ENCODE results near the gene RNF126. TPM values are rescaled to one million over a fixed set of nuclear protein-coding genes. Genes with fewer than 3 reads are reported as not detected.
"Not testable (repeated sequence)": the region's sequence is repeated elsewhere in the genome, so short reads cannot be mapped to it uniquely, and the experiment has no call there.

The RNF126 gene
- total RNA-seq, 2 experiments from 2014 or later: 84.4 to 89.7 TPM

DNA sequence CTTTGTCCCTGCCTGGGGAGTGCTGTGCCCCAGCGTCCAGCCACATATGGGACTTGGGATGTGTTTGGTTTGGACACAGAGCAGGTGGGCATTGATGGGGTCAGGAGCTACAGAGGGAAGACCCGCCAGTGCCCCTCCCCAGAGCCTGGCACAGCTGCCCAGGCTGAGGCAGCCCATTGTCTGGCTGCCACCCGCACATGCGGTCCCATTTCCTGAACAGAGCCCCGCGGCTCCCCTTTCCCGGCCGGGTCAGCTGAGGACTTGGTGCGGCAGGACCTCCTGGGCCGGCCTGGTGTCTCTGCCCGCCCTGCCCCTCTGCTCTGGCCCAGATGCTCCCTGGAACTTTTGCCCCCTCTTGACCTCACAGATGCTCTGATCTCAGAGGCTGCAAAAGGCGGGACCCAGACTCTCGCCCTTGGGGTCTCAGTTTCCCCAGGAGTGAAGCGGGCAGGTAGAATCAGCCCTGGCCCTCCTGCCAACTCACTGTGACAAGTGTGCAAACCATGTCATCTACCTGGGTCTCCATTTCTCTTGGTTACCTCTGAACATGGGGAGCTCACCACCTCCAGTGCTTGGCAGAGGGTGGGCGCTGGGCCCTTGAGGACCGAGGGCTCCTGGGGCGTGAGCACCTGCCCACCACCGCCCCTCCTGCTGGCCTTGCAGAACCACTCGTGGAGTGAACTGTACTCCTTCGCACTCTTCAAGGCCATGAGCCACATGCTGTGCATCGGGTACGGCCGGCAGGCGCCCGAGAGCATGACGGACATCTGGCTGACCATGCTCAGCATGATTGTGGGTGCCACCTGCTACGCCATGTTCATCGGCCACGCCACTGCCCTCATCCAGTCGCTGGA is 55.5 kb downstream of the RNF126 start:
- Mint-ChIP-seq H3K4me3 (no peak overlapping the region), H3K9me3 (no peaks in the 10 kb centered on the region), H3K27ac (no peak overlapping the region), H3K4me1 (ENCODE audit: low read depth) (peaks cover 16% of the 10 kb centered on the region), H3K27me3 (no peaks in the 10 kb centered on the region), H3K36me3 (no peaks in the 10 kb centered on the region)
- CTCF ChIA-PET: interaction anchor here (1.1 to 1.8 kb wide), 3 partner anchors 19 to 23 kb away, joined by 4 to 6 read pairs (median 6); no protein-coding TSS in a partner anchor
- POLR2A ChIA-PET: no interaction called here
- intact Hi-C loops (cut with micrococcal nuclease): no loop called here
- no peak for DNase-seq

DNA sequence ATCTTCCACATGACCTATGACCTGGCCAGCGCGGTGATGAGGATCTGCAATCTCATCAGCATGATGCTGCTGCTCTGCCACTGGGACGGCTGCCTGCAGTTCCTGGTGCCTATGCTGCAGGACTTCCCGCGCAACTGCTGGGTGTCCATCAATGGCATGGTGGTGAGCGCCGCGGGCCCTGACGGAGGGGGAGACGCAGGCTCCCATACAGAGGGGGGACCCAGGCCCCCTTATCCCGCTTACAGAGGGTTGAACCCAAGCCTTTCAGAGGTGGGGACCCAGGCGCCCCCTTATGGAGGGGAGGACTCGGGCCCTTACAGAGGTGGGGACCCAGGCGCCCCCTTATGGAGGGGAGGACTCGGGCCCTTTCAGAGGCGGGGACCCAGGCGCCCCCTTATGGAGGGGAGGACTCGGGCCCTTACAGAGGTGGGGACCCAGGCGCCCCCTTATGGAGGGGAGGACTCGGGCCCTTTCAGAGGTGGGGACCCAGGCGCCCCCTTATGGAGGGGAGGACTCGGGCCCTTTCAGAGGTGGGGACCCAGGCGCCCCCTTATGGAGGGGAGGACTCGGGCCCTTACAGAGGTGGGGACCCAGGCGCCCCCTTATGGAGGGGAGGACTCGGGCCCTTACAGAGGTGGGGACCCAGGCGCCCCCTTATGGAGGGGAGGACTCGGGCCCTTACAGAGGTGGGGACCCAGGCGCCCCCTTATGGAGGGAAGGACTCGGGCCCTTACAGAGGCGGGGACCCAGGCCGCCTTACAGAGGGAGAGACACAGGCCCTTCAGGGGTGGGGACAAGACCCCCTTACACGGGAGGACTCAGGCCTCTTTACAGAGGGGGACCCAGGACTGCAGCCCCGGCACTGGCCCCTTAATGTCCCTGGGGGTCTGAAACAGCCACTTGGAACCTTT is 57.7 kb downstream of the RNF126 start:
- H3K4me3 Mint-ChIP-seq; H3K4me1 Mint-ChIP-seq (ENCODE audit: low read depth); H3K27me3 Mint-ChIP-seq; POLR2A ChIA-PET; H3K27ac Mint-ChIP-seq; H3K9me3 Mint-ChIP-seq; H3K36me3 Mint-ChIP-seq; intact Hi-C loops (cut with micrococcal nuclease): not testable (repeated sequence)
- peak; percentile 60 for DNase-seq
- CTCF ChIA-PET: interaction anchor here (0.7 to 0.8 kb wide), 3 partner anchors 21 to 29 kb away, joined by 3 to 4 read pairs (median 3); no protein-coding TSS in a partner anchor

DNA sequence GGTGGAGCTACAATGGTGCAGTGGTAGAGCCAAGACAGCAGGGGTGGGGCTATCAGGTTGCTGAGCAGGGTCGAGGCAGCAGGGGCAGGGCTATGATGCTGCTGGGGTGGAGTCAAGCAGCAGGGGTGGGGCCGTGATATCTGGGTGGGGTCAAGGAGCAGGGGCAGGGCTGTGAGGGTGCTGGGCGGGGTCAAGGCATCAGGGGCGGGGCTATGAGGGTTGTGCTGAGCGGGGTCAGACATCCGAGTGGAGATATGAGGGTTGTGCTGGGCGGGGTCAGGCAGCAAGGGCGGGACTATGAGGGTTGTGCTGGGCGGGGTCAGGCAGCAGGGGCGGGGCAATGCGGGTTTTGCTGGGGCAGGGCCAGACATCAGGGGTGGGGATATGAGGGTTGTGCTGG is 58.7 kb downstream of the RNF126 start:
- intact Hi-C loops (cut with micrococcal nuclease): no loop called here

DNA sequence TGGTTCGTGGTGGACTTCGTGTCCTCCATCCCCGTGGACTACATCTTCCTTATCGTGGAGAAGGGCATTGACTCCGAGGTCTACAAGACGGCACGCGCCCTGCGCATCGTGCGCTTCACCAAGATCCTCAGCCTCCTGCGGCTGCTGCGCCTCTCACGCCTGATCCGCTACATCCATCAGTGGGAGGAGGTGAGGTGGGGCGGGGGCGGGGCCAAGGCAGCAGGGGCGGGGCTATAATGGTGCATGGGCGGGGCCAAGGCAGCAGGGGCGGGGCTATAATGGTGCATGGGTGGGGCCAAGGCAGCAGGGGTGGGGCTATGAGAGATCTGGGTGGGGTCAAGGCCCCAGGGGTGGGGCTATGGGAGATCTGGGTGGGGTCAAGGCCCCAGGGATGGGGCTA is 59.2 kb downstream of the RNF126 start:
- H3K27ac Mint-ChIP-seq; intact Hi-C loops (cut with micrococcal nuclease): not testable (repeated sequence)
- DNase-seq: peak; percentile 42

More for the DNA sequence above, 58.7 kb downstream of the RNF126 start:
- H3K36me3 Mint-ChIP-seq: no peaks in the 10 kb centered on the region
- H3K4me3 Mint-ChIP-seq: no peak overlapping the region
- no peaks in the 10 kb centered on the region for H3K27me3 Mint-ChIP-seq
- no peaks in the 10 kb centered on the region for H3K4me1 Mint-ChIP-seq (ENCODE audit: low read depth)
- ChIA-PET CTCF (no interaction called here), POLR2A (no interaction called here)
- peak; percentile 76 for DNase-seq
- H3K27ac Mint-ChIP-seq: no peak overlapping the region
- H3K9me3 Mint-ChIP-seq: no peaks in the 10 kb centered on the region

DNA sequence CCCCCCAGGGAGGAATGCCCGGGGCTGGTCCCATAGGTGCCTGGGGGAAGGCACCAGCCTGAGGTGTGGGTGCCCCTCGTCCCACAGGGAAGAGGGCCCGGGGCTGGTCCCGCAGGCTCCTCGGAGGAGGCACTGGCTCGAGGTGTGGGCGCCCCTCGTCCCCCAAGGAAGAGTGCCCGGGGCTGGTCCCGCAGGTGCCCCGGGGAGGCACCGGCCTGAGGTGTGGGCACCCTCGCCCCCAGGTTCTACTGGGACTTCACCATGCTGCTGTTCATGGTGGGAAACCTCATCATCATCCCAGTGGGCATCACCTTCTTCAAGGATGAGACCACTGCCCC is 59.7 kb downstream of the RNF126 start:
- CTCF ChIA-PET; H3K4me3 Mint-ChIP-seq; H3K4me1 Mint-ChIP-seq (ENCODE audit: low read depth); intact Hi-C loops (cut with micrococcal nuclease); POLR2A ChIA-PET; DNase-seq; H3K27ac Mint-ChIP-seq; H3K27me3 Mint-ChIP-seq; H3K36me3 Mint-ChIP-seq; H3K9me3 Mint-ChIP-seq: not testable (repeated sequence)

More for the DNA sequence above, 59.2 kb downstream of the RNF126 start:
- H3K27me3 Mint-ChIP-seq; H3K4me3 Mint-ChIP-seq; H3K9me3 Mint-ChIP-seq; CTCF ChIA-PET; POLR2A ChIA-PET; H3K4me1 Mint-ChIP-seq (ENCODE audit: low read depth); H3K36me3 Mint-ChIP-seq: not testable (repeated sequence)

DNA sequence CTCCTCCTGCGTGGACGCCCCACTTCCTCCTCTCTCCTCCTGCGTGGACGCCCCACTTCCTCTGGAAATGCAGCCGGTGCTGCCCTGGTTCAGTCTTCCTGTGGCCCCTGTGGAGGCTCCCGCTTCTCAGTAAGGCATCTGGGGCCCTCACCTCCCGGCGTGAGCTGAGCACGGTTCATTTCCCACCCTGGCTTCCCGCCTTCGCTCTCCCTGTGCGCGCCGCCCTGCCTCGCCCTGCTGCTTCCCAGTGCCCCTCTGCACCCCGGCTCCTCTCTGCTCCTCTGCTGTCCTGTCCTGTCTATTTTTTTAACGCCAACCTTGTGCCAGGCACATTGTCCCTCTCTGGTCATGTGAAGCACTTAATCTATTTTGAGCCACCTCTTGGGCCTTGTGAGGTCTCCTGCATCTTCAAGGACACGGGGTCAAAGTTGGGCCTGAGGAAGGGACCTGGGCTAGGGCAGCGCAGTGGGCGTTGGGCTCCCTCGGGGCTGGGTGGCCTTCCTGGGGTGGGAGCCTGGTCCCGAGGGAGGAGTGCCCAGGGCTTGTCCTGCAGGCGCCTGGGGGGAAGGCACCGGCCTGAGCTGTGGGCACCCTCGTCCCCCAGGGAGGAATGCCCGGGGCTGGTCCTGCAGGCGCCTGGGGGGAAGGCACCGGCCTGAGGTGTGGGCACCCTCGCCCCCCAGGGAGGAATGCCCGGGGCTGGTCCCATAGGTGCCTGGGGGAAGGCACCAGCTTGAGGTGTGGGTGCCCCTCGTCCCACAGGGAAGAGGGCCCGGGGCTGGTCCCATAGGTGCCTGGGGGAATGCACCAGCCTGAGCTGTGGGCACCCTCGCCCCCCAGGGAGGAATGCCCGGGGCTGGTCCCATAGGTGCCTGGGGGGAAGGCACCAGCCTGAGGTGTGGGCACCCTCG is 60.4 kb downstream of the RNF126 start:
- intact Hi-C loops (cut with micrococcal nuclease): no loop called here
- CTCF ChIA-PET: no interaction called here

DNA sequence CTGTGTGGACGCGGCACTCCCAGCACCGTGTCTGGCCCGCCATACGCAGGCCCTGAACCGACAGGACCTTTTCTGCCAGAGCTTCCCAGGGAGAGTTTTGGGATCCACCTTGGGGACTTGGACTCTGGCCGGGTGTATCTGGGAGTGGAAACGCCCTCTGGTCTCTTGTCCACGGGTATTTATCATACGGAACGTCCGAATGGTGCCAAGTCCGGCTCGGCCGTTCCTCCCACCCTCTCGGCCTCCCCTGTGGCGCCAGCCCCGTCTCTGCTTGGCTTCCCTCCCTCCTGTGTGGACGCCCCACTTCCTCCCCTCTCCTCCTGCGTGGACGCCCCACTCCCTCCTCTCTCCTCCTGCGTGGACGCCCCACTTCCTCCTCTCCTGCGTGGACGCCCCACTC is 61.2 kb downstream of the RNF126 start:
- ChIA-PET CTCF (no interaction called here), POLR2A (no interaction called here)
- Mint-ChIP-seq H3K4me3 (no peak overlapping the region), H3K27me3 (no peaks in the 10 kb centered on the region), H3K27ac (no peak overlapping the region), H3K36me3 (no peaks in the 10 kb centered on the region), H3K9me3 (no peaks in the 10 kb centered on the region), H3K4me1 (ENCODE audit: low read depth) (no peaks in the 10 kb centered on the region)
- intact Hi-C loops (cut with micrococcal nuclease): no loop called here
- DNase-seq: no peak

More for the DNA sequence above, 60.4 kb downstream of the RNF126 start:
- H3K27ac Mint-ChIP-seq: no peak overlapping the region
- POLR2A ChIA-PET: no interaction called here
- no peaks in the 10 kb centered on the region for H3K27me3 Mint-ChIP-seq
- no peak overlapping the region for H3K4me3 Mint-ChIP-seq
- H3K9me3 Mint-ChIP-seq: no peaks in the 10 kb centered on the region
- H3K4me1 Mint-ChIP-seq (ENCODE audit: low read depth): no peaks in the 10 kb centered on the region
- DNase-seq: no peak
- H3K36me3 Mint-ChIP-seq: no peaks in the 10 kb centered on the region

DNA sequence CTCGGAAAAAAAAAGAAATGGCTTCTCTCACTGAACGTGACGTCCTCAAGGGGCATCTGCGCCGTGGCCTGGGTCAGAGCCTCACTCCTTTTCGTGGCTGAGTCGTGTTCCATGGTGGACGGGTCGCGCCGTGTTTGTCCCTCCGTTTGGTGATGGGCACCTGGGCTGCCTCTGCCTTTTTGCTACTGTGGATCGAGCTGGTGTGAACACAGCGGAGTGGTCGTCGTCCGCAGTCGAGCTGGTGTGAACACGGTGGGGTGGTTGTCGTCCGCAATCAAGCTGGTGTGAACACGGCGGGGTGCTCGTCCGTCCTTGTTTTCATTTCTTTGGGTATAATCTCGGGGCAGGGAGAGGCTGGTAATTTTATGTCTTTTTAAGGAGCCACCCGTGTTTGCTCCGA is 61.7 kb downstream of the RNF126 start:
- H3K27me3 Mint-ChIP-seq: no peaks in the 10 kb centered on the region
- ChIA-PET POLR2A (no interaction called here), CTCF (no interaction called here)
- no peaks in the 10 kb centered on the region for H3K4me1 Mint-ChIP-seq (ENCODE audit: low read depth)
- no peaks in the 10 kb centered on the region for H3K9me3 Mint-ChIP-seq
- no peak overlapping the region for H3K27ac Mint-ChIP-seq
- H3K4me3 Mint-ChIP-seq: no peak overlapping the region
- no peaks in the 10 kb centered on the region for H3K36me3 Mint-ChIP-seq
- DNase-seq: no peak
- intact Hi-C loops (cut with micrococcal nuclease): no loop called here

Other genes with a start within 250 kb of the RNF126 start
- under 1 TPM in 1 of 2 experiments, not detected in 1; 0.21 TPM for gene SHC2, start 202.2 kb downstream of the RNF126 start, total RNA-seq
- under 1 TPM; 0.22 to 0.36 TPM for gene MADCAM1, start 166.7 kb downstream of the RNF126 start, total RNA-seq
- 1 to 10 TPM; 8.1 to 8.5 TPM for gene TPGS1, start 155.7 kb downstream of the RNF126 start, total RNA-seq
- 10 to 100 TPM; 45.9 to 46.4 TPM for gene CDC34, start 131.5 kb downstream of the RNF126 start, total RNA-seq
- gene GZMM, start 119.2 kb downstream of the RNF126 start, total RNA-seq: 10 to 100 TPM; 27.2 to 27.4 TPM
- gene BSG, start 90.6 kb downstream of the RNF126 start, total RNA-seq: 100 to 1,000 TPM; 185 to 205 TPM
- 1 to 10 TPM in 1 of 2 experiments, under 1 TPM in 1; 1.00 to 1.0 TPM for gene HCN2, start 73.3 kb downstream of the RNF126 start, total RNA-seq
- 10 to 100 TPM; 71.5 to 72.5 TPM for gene POLRMT, start 29.7 kb downstream of the RNF126 start, total RNA-seq
- gene FGF22, start 23.3 kb downstream of the RNF126 start, total RNA-seq: under 1 TPM in 1 of 2 experiments, not detected in 1; 0.14 TPM
- gene FSTL3, start 13.2 kb upstream of the RNF126 start, total RNA-seq: 1 to 10 TPM; 5.7 to 6.0 TPM
- not detected for gene PRSS57, start 32.2 kb upstream of the RNF126 start, total RNA-seq
- gene PALM, start 45.7 kb upstream of the RNF126 start, total RNA-seq: under 1 TPM in 1 of 2 experiments, not detected in 1; 0.17 TPM
- not detected for gene MISP, start 87.9 kb upstream of the RNF126 start, total RNA-seq
- 100 to 1,000 TPM; 464 to 465 TPM for gene PTBP1, start 134.2 kb upstream of the RNF126 start, total RNA-seq
- gene PLPPR3, start 158.7 kb upstream of the RNF126 start, total RNA-seq: not detected
- gene AZU1, start 164.6 kb upstream of the RNF126 start, total RNA-seq: not detected
- gene PRTN3, start 177.8 kb upstream of the RNF126 start, total RNA-seq: not detected
- gene ELANE, start 189.1 kb upstream of the RNF126 start, total RNA-seq: not detected
- gene CFD, start 196.4 kb upstream of the RNF126 start, total RNA-seq: under 1 TPM; 0.40 to 0.63 TPM
- gene MED16, start 230.0 kb upstream of the RNF126 start, total RNA-seq: 10 to 100 TPM; 58.9 to 62.7 TPM
- not detected for gene RNU6-9, start 230.3 kb upstream of the RNF126 start, total RNA-seq

All from activated CD4-positive, alpha-beta memory T cell treated with anti-CD3 and anti-CD28 coated beads for 36 hours (primary cell).